ENCODE results near the gene STAT1. TPM values are rescaled to one million over a fixed set of nuclear protein-coding genes. Genes with fewer than 3 reads are reported as not detected.
"Not testable (repeated sequence)": the region's sequence is repeated elsewhere in the genome, so short reads cannot be mapped to it uniquely, and the experiment has no call there.

Gene STAT1
- total RNA-seq, 1 experiment from 2014 or later: 64.7 TPM

DNA sequence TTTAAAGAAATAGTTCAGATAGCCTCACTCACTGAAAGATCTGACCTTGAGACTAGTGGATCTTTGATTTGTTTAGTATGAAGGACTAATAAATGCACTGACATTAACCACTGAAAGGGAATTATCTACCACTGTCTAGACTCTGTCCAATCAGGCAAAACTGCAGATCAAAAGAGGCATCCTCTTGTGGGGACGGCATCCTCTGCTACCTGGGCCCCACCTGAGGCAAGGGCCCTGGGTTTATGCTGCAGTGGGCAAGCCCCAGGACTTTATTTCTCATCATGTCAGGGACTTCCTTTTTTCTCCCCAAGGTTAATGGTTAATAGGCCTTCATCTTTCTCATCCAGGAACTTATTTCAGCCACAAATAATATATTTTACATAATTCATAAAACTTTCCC, 32.2 kb downstream of the STAT1 start:
- DNase-seq (ENCODE audit: low spot score): no peak

DNA sequence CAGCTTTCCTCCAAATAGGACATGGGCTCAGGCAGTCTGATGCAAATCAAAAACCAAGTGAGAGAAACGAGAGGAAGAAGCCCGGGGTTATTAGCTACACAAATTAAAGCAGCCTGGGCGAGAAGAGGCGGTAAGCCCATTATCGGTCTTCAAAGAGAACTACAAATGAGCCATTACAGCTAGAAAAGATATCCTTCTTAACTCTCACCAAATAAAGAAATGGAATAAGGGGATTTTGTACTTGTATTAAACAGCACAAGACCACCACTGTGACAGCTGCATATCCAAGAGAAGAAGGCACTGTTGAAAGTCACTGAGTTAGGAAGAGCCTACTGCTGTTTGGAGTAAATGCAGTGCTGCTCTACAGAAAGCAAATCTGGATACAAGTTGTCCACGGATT, 32.6 kb downstream of the STAT1 start:
- no peak for DNase-seq (ENCODE audit: low spot score)

DNA sequence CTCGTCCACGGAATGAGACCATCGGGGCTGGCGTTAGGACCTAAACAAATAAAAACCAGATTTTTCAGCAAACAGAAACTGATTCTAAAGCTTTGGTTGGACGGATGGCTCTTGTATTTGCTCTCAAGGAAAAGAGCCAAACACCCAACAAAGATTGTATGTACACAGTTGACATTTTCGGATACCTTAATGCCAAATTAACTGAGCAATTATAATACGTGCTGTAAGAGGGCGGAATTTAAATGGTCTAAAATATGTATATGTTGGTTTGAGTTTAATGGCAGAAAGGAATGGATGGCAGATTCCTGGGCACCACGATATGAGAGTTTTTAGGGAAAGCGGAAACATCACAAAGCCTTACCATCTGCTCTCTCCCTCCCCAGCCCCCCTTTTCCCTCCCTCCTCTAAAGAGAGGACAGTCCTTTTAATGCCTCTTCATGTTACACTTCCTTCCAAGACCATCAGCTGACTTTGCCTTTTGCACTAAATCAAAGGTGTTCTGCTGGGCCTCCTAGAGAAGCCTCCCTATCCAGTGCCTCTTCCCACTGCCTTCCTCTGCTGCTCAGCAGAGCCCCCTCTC, 33.3 kb downstream of the STAT1 start:
- DNase-seq (ENCODE audit: low spot score): no peak

DNA sequence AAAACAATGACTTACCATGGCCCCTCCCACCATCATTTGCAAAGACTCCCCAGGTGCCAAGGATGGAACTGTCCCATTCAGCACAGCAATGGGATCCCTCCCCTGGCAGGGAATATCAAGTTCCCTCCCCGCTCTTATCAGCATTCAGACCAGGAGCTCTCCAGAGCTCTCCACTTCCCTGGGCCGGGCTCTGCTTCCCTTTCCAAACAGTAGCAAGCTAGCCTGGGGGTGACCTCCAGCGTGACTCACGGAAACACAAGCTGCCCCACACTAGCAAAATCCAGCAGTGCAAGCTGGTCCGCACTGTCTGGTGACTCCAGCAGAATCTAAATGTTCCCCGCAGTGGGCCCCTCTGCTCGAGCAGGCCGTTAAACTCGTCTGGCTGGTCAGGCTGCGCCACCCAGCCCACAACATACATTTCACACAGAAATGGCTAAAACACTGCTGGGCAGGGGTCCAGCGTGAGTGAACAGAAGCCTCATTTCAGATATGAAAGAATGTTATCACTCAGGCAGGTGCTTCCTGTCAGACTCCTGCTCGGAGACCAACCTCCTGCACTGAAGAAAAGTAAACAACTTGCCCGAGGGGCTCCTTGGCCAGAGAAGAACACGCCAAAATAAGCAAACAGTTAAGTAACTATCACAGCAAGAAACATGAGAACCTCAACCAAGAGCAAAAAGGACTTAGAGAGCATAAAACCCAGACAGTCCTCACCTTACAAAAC, 33.9 kb downstream of the STAT1 start:
- peak; percentile 14 for DNase-seq (ENCODE audit: low spot score)

DNA sequence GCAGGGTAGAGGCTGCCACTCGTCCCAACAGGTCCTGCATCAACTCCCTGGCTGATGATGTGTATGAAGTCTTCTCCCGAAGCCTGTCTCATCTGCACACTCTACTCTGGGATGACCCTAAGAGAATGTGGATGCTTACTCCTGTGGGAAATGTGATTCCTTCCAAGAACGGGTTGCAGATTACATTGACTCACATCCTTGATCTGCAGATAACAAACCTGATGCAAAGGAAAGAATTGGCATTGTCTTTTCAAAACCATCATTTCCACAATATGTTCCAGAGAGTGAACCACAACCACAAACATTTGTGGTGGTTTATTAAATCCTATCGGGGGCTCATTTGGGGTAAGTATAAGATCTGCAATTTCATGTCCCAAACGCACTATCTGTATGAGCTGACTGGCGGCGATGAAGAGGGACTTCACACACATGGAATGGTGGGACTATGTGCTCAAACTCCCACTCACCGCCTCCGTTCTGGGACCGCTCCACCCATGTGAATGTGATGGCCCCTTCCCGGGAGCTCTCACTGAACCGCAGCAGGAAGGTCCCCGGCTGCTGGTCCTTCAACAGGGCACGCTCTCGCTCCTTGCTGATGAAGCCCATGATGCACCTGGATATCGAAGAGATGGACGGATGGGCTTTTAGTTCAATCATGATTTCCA, 35.5 kb downstream of the STAT1 start:
- peak; percentile 80 for DNase-seq (ENCODE audit: low spot score)

DNA sequence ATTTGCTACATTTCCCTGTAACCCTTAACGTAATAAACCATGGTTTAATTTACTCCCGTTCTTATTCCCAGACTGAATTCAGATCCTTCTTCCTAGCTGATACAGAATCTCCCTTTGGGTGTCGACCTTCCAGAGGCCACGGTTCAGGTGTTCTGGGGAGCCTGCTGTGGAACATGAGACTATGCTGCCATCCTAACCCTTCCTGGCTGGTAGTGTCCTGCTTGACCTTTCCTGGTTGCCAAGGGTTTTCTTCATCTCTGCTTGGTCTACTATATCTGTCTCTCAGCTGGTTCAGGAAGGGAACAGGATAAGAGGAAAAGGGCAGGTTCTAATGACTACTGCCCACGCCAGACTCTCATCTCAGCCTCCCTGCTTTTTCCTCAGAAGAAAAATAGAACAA, 36.5 kb downstream of the STAT1 start:
- DNase-seq (ENCODE audit: low spot score): no peak

DNA sequence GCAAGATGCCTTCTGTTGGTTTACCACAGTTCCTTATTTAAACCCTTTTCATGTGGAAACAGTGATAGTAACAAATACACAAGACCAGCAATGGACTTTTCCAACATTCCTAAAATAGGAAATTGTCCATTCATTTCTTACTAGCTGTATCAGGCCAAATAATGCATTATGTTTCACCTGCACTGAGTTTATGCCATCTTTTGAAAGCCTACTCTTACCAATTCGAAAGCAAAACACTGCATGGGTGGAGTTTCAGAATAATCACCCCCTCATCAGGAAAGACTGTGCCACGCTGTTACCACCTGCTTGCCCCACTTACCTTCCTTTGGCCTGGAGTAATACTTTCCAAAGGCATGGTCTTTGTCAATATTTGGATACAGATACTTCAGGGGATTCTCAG, 37.5 kb downstream of the STAT1 start:
- no peak for DNase-seq (ENCODE audit: low spot score)

DNA sequence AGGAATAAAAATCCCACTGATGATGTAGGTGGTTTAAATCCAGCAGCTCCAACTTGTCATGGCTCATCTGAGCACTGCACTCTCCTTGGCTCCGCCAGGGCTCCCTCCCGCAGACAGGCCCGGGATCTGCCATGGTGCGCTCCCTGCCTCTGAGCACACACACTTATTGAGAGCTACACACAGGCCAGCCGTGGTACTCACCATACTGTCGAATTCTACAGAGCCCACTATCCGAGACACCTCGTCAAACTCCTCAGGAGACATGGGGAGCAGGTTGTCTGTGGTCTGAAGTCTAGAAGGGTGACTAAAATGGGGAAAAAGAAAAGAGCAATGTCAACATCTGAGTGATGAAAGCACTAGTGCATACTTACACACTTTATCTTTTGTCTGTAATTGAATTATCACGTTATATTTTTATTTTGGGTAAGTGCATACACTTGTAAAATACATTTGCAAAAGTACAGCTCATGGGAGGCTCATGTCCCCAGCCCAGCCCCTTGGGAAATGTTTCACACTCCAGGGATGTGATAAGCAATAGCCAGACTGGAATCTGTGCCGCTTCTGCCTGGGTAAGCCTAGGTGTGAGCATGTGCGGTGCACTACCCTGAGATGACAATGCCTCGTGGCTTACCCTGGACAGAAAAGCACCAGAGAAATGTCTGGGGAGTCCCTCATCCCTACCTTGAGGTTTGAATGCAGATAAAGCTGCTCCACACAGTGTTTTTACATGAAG, 39.2 kb downstream of the STAT1 start:
- no peak for DNase-seq (ENCODE audit: low spot score)

DNA sequence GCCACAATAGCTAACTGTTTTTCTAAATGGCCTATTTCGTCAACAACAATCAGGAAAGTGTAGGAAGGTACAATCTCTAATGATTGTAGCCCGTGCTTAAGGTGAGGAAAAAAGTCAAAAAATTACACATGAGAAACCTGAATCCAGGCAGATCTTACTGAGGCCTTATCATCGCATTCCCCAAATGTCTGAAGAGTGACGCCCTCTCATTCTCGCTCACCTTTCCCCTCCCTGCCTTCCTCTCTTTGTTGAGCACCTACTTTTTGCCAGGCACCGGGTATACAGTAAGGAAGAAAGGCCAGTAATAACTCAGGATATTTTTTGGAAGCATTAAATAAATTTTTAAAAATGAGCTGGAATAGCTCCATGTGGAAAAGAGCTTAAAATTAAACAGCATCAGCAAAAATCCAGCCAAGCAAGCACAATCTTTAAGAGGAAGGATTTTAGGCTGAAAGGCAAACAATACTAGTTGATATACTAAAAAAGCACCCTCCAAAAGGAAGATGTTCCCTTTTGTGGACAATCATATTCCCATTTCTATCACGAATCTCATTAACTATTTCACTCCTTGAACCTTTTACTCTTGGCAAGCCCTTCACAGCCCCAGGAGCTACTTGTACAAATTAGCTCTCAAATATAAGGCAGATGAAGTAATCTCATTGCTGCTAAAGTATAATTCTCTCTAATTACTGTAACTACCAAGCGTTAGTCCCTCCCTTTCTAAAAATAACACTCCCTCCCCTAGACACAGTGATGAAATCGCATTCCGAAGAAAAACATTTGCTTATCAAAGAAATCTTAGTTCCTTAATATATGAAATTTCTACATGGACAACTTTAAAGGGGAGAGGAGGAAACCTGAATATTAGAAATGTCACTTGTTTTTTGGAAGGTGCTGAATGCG, 40.0 kb downstream of the STAT1 start:
- no peak for DNase-seq (ENCODE audit: low spot score)

DNA sequence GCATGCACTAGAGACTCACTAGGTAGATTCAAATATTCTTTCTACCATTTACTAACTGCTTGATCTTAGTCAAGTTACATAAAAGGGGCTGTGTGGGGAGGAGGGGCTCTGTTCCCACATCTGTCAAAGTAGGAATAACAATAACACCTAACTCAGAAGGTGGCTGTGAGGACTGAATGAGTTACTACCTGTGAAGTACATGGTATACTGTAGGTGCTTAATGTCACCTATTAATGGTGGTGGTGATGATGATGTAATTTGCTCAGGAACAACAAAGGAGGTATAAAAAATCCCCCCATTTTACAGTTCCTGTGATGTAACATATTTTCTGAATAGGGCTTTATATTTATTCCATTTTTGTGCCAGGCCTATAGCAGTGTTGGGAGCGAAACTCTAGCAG, 40.7 kb downstream of the STAT1 start:
- DNase-seq (ENCODE audit: low spot score): no peak

DNA sequence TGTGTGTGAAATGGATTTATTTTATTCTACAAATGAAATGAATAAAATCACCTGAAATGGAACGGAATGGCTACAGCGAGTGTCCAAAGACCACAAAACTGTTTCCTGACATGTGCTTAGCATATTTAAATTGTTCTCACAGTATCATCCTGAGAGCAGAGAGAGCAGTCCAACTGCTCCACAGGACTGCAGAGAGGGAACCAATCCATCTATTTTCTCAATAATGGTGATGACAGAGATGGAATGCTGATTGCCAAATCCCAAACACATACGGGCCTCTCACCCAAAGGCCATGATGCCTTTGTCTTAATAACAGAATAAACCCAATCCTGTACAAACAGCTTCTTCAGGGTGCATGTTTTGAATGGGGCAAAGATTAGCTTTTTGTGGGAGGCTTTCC, 41.1 kb downstream of the STAT1 start:
- no peak for DNase-seq (ENCODE audit: low spot score)

DNA sequence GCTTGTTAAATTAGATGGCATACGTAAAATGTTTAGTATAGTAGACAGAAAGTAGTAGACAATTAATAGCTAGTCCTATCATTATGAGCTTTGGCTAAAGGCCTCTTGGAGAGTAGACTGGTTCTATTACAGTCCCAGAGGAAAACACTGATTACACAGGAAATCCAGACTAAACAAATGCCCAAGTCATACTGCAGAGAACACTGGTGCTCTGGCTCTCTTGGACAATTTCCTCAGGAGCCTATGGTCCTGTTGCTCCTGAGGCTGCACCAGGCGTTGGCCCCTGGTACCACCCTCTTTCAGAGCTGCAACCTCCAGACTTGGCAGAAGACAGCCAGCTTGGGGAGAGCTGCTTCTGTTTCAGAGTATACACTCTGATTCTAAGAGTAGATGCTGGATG, 41.8 kb downstream of the STAT1 start:
- DNase-seq (ENCODE audit: low spot score): no peak

DNA sequence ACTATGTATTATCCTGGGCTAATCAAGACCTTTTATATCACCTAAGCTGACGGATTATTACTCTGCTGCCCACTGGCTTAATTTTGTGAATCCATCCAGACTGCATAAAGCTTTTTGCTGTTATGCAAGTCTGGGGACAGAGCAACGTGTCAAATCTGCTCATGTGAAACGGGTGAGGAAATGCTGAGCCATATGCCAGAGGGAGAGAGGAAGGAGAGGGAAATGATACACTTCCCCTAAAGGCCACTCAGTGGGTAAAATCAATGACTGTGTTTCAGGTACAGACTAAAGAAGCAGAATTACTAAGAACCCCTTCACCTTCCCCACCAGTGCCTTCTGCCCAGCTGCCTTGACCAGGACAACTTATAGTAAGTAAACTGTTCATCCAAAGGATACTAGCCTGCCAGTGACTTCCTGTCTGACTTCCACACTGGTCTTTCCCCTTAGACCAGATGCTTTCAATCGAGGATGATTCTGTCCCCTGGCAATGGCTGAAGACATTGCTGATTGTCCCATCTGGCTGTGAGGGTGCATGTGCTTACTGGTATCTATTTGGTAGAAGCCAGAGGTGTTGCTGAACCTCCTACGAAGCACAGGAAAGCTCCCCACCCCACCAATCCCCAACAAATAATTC, 43.0 kb downstream of the STAT1 start:
- DNase-seq (ENCODE audit: low spot score): no peak

DNA sequence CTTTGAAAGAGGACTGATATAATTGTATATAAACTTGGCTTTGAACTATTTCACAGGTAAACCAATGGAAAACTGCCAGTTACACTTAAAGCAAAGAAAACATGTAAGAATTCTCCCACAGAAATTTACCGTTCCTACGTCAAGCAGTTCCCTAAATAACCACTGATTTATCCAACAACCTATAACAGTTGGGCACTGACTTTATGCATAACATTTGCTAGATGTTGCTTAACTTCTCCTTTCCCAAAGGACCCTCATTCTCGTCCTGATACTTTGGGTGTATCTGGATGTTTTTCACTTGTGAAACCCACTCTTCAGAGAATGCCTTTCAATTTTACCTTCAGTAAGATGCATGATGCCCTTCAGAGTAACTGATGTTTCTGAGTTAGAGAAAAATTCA, 43.8 kb downstream of the STAT1 start:
- no peak for DNase-seq (ENCODE audit: low spot score)

DNA sequence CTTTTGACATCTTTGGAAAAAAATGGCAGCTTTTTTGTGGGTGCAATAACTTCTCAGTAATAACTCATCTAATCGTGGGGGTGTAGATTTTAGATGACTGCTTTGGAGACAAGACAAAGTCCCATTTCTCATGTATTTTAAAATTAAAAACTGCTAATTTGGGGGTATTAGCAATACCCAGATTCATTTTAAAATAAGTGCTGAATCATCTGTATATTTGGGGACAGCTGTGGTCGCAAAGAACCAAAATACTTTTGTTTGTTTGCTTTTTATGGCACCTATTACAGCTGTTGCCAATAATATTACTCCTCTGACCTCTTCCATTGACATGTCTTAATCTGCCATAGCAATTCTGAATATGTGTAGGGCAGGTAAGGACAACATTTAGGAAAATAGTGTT, 45.4 kb downstream of the STAT1 start:
- no peak for DNase-seq (ENCODE audit: low spot score)

DNA sequence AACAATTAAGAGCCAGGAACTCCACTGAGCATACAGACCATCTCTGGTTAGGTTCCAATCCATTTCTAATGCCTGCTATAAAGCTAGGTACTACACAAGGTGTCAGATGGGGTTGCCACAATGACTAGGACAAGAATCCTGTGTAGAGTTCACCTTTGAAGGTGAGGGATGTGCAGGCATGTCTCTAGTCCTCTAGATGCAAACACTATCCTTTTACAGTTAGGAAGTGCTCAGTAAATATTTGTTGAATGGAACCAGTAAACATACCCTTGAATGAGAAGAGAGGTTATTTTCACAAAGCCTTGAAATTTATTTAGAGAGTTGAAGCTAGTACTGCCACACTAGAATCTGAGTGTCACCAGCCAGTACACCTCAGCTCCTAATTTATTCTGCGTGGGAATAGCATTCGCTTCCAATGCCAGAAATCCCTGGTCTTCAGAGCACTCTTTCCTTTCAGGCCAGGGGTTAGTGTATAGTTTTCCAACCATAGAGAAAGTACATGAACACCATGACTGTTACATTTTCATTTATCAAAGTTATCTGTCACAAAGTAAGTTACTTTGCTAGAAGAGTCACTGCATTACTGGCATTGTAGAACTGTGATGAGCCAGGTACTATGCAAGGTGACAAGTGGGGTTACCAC, 48.3 kb downstream of the STAT1 start:
- no peak for DNase-seq (ENCODE audit: low spot score)

DNA sequence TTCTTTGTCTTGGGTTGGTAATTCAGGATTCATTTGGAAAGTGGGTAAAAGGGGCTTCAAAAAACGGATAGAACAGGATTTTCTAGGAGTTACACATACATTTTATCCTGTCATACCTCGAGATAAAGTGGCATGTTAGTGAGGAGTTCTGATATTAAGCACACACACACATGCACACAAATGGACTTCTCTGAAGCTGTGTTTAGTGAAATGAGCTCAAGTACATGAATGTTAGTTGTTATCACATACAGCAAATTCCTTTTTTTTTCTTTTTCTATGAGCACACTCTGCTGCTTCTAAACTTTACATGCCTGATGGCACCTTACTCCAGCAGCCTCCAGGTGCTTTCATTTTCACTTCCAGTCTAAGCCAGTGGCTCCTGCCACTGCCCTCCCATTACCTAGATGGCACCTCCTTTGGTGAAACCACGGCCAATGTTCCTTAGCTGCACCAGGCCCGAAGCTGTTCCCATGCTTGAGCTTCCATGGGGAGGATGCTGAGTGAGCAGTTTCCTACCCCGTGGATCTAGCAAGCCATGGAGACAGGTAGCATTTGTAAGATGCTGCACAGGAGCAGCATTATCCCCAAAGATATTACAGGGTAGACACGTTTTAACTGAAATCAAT, 49.7 kb downstream of the STAT1 start:
- DNase-seq (ENCODE audit: low spot score): no peak

DNA sequence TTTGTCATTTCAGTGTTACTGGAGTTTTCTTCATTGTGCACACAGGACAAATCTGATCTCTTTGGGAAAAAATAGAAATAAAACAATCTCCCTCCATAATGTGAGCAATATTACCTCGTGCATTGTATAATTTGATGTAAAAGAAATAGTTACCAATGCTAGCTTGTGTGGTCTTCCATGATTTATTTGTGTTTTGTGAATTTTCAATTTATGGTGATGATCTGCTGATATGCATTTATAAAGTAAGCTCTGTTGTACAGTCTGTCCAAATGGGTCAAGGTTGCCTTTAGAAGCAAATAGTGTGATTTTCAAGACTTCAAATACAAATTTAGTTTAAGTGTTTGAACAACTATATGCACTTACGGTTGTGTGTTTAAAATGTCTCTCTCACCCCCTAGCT, 50.9 kb downstream of the STAT1 start:
- no peak for DNase-seq (ENCODE audit: low spot score)

DNA sequence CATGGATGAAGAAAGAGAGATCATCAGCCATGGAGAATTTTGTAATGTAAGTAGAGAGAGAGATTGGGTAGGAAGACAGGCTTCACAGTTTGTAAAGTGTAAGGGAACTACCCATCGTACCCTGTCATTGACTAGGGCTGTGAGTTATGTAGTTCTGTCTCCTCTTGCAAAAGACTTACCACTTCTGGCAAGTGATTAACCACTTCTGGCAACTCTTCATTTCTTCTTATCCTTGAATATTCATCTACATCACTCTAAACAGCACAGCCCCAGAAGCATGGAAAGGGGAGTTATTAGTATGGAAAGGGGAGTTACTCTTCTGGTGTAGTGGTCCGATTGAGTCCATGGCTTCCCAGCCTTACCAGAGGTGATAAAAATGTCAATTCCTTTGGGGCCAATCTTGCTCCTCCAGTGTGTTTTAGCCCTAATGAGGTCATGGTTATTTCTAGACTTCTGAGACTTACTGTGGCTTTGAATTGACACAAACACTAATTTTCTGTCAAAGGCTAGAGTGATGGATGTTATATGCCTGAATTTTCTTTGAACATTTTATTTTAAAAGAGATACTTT, 52.0 kb downstream of the STAT1 start:
- DNase-seq (ENCODE audit: low spot score): no peak

DNA sequence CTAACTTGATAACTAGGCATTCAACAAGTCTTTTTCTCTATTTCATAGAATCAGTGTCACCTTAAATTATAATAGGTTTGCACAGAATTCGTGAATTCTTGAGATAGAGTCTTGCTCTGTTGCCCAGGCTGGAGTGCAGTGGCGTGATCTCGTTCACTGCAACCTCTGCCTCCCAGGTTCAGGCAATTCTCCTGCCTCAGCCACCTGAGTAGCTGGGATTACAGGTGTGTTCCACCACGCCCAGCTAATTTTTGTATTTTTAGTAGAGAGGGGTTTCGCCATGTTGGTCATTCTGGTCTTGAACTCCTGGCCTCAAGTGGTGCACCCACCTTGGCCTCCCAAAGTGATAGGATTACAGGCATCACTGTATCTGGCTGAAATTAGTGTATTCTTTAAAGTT, 52.9 kb downstream of the STAT1 start:
- not testable (repeated sequence) for DNase-seq (ENCODE audit: low spot score)

Measured in A172 (cell line).